ENCODE data around the gene IL17RD. TPM values are rescaled to one million over a fixed set of nuclear protein-coding genes. Genes with fewer than 3 reads are reported as not detected.

The IL17RD gene
- total and polyA plus RNA-seq, 10 of the 15 experiments (the other 5 are each of a cell fraction or from before 2014, with no cell fraction given), result 0.01 to 0.08 (median 0.04) TPM; not detected in 3

GRCh38 chr3:57173687-57174086, 8.5 kb upstream of the IL17RD start:
- ChIA-PET POLR2A (interaction anchor here (0.6 kb wide), 1 partner anchor 156 kb away, joined by 5 read pairs; no protein-coding TSS in a partner anchor), SMC1A (ENCODE audit: uncharacterized antibody, unreplicated experiment) (interaction anchor here (0.7 to 1.3 kb wide), 2 partner anchors 73 to 112 kb away, joined by 3 read pairs; no protein-coding TSS in a partner anchor), RAD21 (ENCODE audit: unreplicated experiment) (no interaction called here), CTCF (no interaction called here)
- intact Hi-C loops (cut with micrococcal nuclease; ENCODE audit: unreplicated experiment), result loop anchor here (10.0 kb wide), 2 partner anchors 221 to 391 kb away; no protein-coding TSS in a partner anchor
- TF ChIP-seq BACH1 (IDR thresholded peaks at IDR 0.05; ENCODE audit: borderline replicate concordance) (no peak), RAD51 (IDR thresholded peaks at IDR 0.05) (no peak), PAX5 (IDR thresholded peaks at IDR 0.05; ENCODE audit: borderline replicate concordance, low read depth, low read length) (no peak), SUZ12 (IDR thresholded peaks at IDR 0.05; ENCODE audit: unreplicated experiment) (no peak), IRF4 (IDR thresholded peaks at IDR 0.05; ENCODE audit: low read depth, low read length) (no peak), TCF3 (IDR thresholded peaks at IDR 0.05; ENCODE audit: borderline replicate concordance, insufficient read depth, low read depth, low read length) (no peak)
- no peak overlapping the region for H3K27ac ChIP-seq (ENCODE audit: control insufficient read depth, insufficient read depth)
- no peaks in the 10 kb centered on the region for H4K20me1 ChIP-seq (ENCODE audit: control insufficient read depth, insufficient read depth)
- 0 out of 2 replicates have a peak, but pooled peaks cover 4% of the 10 kb centered on the region for H3K4me1 ChIP-seq (ENCODE audit: control insufficient read depth, insufficient read depth, low read length)
- no peaks in the 10 kb centered on the region for H3K79me2 ChIP-seq (ENCODE audit: control insufficient read depth, insufficient read depth, low read length)
- no peak overlapping the region for H3K9ac ChIP-seq (ENCODE audit: control insufficient read depth, insufficient read depth, low read length)
- BruUV-seq (replicated peaks), result no TSS peak
- DNase-seq (ENCODE audit: low read depth, low spot score), result no peak
- no peak overlapping the region for H3K4me3 ChIP-seq
- H3K36me3 ChIP-seq (ENCODE audit: control insufficient read depth in 2 of 2, insufficient read depth in 2 of 2, low read length in 1 of 2), result no peaks in the 10 kb centered on the region
- H3K4me2 ChIP-seq (ENCODE audit: control insufficient read depth, insufficient read depth), result no peak overlapping the region
- FAIRE-seq, result no peak
- in situ Hi-C loops (cut with MboI), result no loop called here
- no peaks in the 10 kb centered on the region for H3K27me3 ChIP-seq (replicated peaks in 1 of 2; ENCODE audit: control insufficient read depth in 2 of 2, insufficient read depth in 2 of 2, low read length in 1 of 2)
- no peak overlapping the region for H2AFZ ChIP-seq (ENCODE audit: control insufficient read depth, low read depth, low read length)
- 11% methylated on average over 2 of the region's 2 CpGs for WGBS (ENCODE audit: insufficient coverage, insufficient replicate concordance, low lambda C conversion rate, missing lambda C conversion rate)
- no peak for ATAC-seq
- H3K9me3 ChIP-seq (replicated peaks; ENCODE audit: control insufficient read depth, insufficient read depth, low read length), result no peaks in the 10 kb centered on the region

GRCh38 chr3:57170946-57171345, 5.8 kb upstream of the IL17RD start:
- POLR2A ChIA-PET, result interaction anchor here (1.0 kb wide), 1 partner anchor 57 kb away, joined by 3 read pairs; no protein-coding TSS in a partner anchor
- CTCF ChIA-PET, result interaction anchor here (0.5 to 3.4 kb wide), 24 partner anchors 8 to 741 kb away, joined by 3 to 23 read pairs (median 4); partner anchors contain the start of gene APPL1
- no peaks in the 10 kb centered on the region for H4K20me1 ChIP-seq (ENCODE audit: control insufficient read depth, insufficient read depth)
- no peak overlapping the region for H3K4me2 ChIP-seq (ENCODE audit: control insufficient read depth, insufficient read depth)
- SMC1A ChIA-PET (ENCODE audit: uncharacterized antibody, unreplicated experiment), result interaction anchor here (0.9 to 3.0 kb wide), 8 partner anchors 13 to 655 kb away, joined by 3 to 16 read pairs (median 4); no protein-coding TSS in a partner anchor
- ATAC-seq (no peak), FAIRE-seq (peak; percentile 18), DNase-seq (ENCODE audit: low read depth, low spot score) (no peak)
- H3K9ac ChIP-seq (ENCODE audit: control insufficient read depth, insufficient read depth, low read length), result no peak overlapping the region
- no peak overlapping the region for H3K27ac ChIP-seq (ENCODE audit: control insufficient read depth, insufficient read depth)
- peaks cover 0 to 2% of the 10 kb centered on the region in 2 experiments; a peak in 2 of 4 replicates for H3K27me3 ChIP-seq (replicated peaks in 1 of 2; ENCODE audit: control insufficient read depth in 2 of 2, insufficient read depth in 2 of 2, low read length in 1 of 2)
- H3K4me3 ChIP-seq, result no peak overlapping the region
- no peak overlapping the region for H2AFZ ChIP-seq (ENCODE audit: control insufficient read depth, low read depth, low read length)
- intact Hi-C loops (cut with micrococcal nuclease; ENCODE audit: unreplicated experiment) (loop anchor here (2.0 to 10.0 kb wide), 3 partner anchors 70 to 394 kb away; no protein-coding TSS in a partner anchor), in situ Hi-C loops (cut with MboI) (no loop called here)
- WGBS (ENCODE audit: insufficient coverage, insufficient replicate concordance, low lambda C conversion rate, missing lambda C conversion rate), result 100% methylated on average over 1 of the region's 1 CpG
- BruUV-seq (replicated peaks), result no TSS peak
- H3K4me1 ChIP-seq (ENCODE audit: control insufficient read depth, insufficient read depth, low read length), result 0 out of 2 replicates have a peak, but pooled peaks cover 4% of the 10 kb centered on the region
- H3K36me3 ChIP-seq (ENCODE audit: control insufficient read depth in 2 of 2, insufficient read depth in 2 of 2, low read length in 1 of 2), result no peaks in the 10 kb centered on the region
- no peaks in the 10 kb centered on the region for H3K79me2 ChIP-seq (ENCODE audit: control insufficient read depth, insufficient read depth, low read length)
- H3K9me3 ChIP-seq (replicated peaks; ENCODE audit: control insufficient read depth, insufficient read depth, low read length), result no peaks in the 10 kb centered on the region
- RAD21 ChIA-PET (ENCODE audit: unreplicated experiment), result interaction anchor here (0.7 to 2.6 kb wide), 6 partner anchors 8 to 227 kb away, joined by 3 to 8 read pairs (median 6); no protein-coding TSS in a partner anchor
- TF ChIP-seq CHD1 (IDR thresholded peaks at IDR 0.05; ENCODE audit: low read depth, low read length) (no peak), E2F4 (IDR thresholded peaks at IDR 0.05; ENCODE audit: low read depth, low read length) (no peak), E4F1 (IDR thresholded peaks at IDR 0.05; ENCODE audit: borderline replicate concordance, partially characterized antibody) (no peak), YY1 (IDR thresholded peaks at IDR 0.05; ENCODE audit: low read depth, low read length) (no peak), NFYA (IDR thresholded peaks at IDR 0.05; ENCODE audit: borderline replicate concordance, low read depth, low read length) (no peak), MAX (IDR thresholded peaks at IDR 0.05; ENCODE audit: low read depth, low read length) (no peak), FOXK2 (IDR thresholded peaks at IDR 0.05) (no peak), NFIC (IDR thresholded peaks at IDR 0.05; ENCODE audit: low read depth, low read length) (no peak)

All from GM12878 (cell line).